ENCODE results near the gene MYRF. TPM values are rescaled to one million over a fixed set of nuclear protein-coding genes. Genes with fewer than 3 reads are reported as not detected.
A peak's percentile ranks its signal among the peaks of the same experiment; 100 is the strongest.

The MYRF gene
- total and polyA plus RNA-seq, 2 of the 13 experiments (the other 11 are each of a cell fraction or from before 2014, with no cell fraction given), result 10.2 to 25.9 TPM

DNA sequence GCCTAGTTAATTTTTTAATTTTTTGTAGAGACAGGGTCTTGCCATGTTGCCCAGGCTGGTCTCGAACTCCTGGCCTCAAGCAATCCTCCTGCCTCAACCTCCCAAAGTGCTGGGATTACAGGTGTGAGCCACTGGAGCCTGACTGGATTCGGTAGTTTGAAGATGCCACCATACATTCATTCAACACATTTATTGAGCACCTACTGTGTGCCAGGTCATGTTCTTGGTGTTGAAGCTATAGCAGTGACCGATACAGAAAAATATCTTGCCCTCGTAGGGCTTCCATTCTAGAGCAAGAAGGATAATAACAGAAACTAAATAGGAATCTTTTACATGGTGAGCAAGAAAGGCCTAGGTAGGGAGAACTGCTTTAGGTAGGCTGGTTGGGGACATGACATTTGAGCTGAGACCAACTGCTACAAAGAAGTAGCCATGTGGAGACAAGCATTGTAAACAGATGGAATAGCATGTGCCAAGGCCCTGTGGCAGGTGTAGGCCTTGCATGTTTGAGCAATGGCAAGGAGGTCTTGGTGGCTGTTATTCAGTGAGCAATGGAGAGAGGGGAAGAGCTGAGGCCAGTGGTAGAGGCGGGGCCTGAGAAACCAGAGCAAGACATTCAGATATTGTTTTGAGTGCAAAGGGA, 1.7 kb upstream of the MYRF start (continued):
- TF ChIP-seq, protein P1, sequence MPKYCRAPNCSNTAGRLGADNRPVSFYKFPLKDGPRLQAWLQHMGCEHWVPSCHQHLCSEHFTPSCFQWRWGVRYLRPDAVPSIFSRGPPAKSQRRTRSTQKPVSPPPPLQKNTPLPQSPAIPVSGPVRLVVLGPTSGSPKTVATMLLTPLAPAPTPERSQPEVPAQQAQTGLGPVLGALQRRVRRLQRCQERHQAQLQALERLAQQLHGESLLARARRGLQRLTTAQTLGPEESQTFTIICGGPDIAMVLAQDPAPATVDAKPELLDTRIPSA (CRISPR knock-in tag; IDR thresholded peaks at IDR 0.05; ENCODE audit: borderline replicate concordance), result no peak
- 0 out of 2 replicates have a peak, but pooled peaks have one; percentile 7 for TF ChIP-seq FOXK1 (CRISPR knock-in tag; IDR thresholded peaks at IDR 0.05; ENCODE audit: borderline replicate concordance, low read depth)
- no peak for TF ChIP-seq ZNF781 (CRISPR knock-in tag; IDR thresholded peaks at IDR 0.05; ENCODE audit: borderline replicate concordance, not compliant biosample characterization)
- TF ChIP-seq ZNF337 (CRISPR knock-in tag; IDR thresholded peaks at IDR 0.05; ENCODE audit: borderline replicate concordance, low read depth), result no peak
- TF ChIP-seq, protein P2, sequence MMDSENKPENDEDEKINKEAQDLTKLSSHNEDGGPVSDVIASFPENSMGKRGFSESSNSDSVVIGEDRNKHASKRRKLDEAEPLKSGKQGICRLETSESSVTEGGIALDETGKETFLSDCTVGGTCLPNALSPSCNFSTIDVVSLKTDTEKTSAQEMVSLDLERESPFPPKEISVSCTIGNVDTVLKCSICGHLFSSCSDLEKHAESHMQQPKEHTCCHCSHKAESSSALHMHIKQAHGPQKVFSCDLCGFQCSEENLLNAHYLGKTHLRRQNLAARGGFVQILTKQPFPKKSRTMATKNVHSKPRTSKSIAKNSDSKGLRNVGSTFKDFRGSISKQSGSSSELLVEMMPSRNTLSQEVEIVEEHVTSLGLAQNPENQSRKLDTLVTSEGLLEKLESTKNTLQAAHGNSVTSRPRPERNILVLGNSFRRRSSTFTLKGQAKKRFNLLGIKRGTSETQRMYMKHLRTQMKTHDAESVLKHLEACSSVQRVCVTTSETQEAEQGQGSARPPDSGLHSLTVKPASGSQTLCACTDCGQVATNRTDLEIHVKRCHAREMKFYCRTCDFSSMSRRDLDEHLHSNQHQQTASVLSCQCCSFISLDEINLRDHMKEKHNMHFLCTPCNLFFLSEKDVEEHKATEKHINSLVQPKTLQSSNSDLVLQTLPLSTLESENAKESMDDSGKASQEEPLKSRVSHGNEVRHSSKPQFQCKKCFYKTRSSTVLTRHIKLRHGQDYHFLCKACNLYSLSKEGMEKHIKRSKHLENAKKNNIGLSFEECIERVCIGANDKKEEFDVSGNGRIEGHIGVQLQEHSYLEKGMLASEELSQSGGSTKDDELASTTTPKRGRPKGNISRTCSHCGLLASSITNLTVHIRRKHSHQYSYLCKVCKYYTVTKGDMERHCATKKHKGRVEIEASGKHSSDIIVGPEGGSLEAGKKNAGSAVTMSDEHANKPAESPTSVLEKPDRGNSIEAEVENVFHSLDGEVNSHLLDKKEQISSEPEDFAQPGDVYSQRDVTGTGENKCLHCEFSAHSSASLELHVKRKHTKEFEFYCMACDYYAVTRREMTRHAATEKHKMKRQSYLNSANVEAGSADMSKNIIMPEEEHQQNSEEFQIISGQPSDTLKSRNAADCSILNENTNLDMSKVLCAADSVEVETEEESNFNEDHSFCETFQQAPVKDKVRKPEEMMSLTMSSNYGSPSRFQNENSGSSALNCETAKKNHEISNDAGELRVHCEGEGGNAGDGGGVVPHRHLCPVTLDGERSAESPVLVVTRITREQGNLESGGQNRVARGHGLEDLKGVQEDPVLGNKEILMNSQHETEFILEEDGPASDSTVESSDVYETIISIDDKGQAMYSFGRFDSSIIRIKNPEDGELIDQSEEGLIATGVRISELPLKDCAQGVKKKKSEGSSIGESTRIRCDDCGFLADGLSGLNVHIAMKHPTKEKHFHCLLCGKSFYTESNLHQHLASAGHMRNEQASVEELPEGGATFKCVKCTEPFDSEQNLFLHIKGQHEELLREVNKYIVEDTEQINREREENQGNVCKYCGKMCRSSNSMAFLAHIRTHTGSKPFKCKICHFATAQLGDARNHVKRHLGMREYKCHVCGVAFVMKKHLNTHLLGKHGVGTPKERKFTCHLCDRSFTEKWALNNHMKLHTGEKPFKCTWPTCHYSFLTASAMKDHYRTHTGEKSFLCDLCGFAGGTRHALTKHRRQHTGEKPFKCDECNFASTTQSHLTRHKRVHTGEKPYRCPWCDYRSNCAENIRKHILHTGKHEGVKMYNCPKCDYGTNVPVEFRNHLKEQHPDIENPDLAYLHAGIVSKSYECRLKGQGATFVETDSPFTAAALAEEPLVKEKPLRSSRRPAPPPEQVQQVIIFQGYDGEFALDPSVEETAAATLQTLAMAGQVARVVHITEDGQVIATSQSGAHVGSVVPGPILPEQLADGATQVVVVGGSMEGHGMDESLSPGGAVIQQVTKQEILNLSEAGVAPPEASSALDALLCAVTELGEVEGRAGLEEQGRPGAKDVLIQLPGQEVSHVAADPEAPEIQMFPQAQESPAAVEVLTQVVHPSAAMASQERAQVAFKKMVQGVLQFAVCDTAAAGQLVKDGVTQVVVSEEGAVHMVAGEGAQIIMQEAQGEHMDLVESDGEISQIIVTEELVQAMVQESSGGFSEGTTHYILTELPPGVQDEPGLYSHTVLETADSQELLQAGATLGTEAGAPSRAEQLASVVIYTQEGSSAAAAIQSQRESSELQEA (CRISPR knock-in tag; IDR thresholded peaks at IDR 0.05; ENCODE audit: not compliant biosample characterization), result no peak
- peak; percentile 56 for TF ChIP-seq RCOR2 (CRISPR knock-in tag; IDR thresholded peaks at IDR 0.05)
- no peak for TF ChIP-seq ZNF839 (CRISPR knock-in tag; IDR thresholded peaks at IDR 0.05; ENCODE audit: borderline replicate concordance)
- TF ChIP-seq SOX5 (CRISPR knock-in tag; IDR thresholded peaks at IDR 0.05; ENCODE audit: borderline replicate concordance), result no peak
- TF ChIP-seq SNRNP70 (IDR thresholded peaks at IDR 0.05; ENCODE audit: low read depth, low read length), result no peak
- TF ChIP-seq, protein P3, sequence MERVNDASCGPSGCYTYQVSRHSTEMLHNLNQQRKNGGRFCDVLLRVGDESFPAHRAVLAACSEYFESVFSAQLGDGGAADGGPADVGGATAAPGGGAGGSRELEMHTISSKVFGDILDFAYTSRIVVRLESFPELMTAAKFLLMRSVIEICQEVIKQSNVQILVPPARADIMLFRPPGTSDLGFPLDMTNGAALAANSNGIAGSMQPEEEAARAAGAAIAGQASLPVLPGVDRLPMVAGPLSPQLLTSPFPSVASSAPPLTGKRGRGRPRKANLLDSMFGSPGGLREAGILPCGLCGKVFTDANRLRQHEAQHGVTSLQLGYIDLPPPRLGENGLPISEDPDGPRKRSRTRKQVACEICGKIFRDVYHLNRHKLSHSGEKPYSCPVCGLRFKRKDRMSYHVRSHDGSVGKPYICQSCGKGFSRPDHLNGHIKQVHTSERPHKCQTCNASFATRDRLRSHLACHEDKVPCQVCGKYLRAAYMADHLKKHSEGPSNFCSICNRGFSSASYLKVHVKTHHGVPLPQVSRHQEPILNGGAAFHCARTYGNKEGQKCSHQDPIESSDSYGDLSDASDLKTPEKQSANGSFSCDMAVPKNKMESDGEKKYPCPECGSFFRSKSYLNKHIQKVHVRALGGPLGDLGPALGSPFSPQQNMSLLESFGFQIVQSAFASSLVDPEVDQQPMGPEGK (CRISPR knock-in tag; IDR thresholded peaks at IDR 0.05), result no peak
- TF ChIP-seq CHD4 (IDR thresholded peaks at IDR 0.05; ENCODE audit: borderline replicate concordance, low read length), result peak; percentile 22; the same call in 1 of the 2 replicates
- TF ChIP-seq, protein P4, sequence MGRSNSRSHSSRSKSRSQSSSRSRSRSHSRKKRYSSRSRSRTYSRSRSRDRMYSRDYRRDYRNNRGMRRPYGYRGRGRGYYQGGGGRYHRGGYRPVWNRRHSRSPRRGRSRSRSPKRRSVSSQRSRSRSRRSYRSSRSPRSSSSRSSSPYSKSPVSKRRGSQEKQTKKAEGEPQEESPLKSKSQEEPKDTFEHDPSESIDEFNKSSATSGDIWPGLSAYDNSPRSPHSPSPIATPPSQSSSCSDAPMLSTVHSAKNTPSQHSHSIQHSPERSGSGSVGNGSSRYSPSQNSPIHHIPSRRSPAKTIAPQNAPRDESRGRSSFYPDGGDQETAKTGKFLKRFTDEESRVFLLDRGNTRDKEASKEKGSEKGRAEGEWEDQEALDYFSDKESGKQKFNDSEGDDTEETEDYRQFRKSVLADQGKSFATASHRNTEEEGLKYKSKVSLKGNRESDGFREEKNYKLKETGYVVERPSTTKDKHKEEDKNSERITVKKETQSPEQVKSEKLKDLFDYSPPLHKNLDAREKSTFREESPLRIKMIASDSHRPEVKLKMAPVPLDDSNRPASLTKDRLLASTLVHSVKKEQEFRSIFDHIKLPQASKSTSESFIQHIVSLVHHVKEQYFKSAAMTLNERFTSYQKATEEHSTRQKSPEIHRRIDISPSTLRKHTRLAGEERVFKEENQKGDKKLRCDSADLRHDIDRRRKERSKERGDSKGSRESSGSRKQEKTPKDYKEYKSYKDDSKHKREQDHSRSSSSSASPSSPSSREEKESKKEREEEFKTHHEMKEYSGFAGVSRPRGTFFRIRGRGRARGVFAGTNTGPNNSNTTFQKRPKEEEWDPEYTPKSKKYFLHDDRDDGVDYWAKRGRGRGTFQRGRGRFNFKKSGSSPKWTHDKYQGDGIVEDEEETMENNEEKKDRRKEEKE (IDR thresholded peaks at IDR 0.05), result no peak
- TF ChIP-seq ZMYM3 (CRISPR knock-in tag; IDR thresholded peaks at IDR 0.05), result peak; percentile 91
- no peak for TF ChIP-seq ZSCAN20 (CRISPR knock-in tag; IDR thresholded peaks at IDR 0.05; ENCODE audit: borderline replicate concordance)

Measured in HepG2 (cell line).